Fibroblast of mammary gland (primary cell): ENCODE measurements around the gene TMEM238.
A peak's percentile ranks its signal among the peaks of the same experiment; 100 is the strongest.

Experiments used
- DNase-seq: peaks from one replicate; pipeline ENCODE4 v3.0.0-alpha.2; 2010; ENCODE audit warnings: low read depth
- H3K4me3 ChIP-seq: 2 replicates; pipeline ENCODE4 v1.5.1; 2011; ENCODE audit warnings: low read depth, mild to moderate bottlenecking, low read length, moderate library complexity; ENCODE audit not compliant: control insufficient read depth
- CTCF ChIP-seq: conservative IDR thresholded peaks from 2 replicates; pipeline ENCODE4 v1.5.1; 2011; ENCODE audit warnings: low read depth, low read length, inconsistent platforms; ENCODE audit not compliant: control insufficient read depth, insufficient read depth

TMEM238 gene

GRCh38 chr19:55389386-55390317 is 5.6 kb upstream of the TMEM238 start:
- no peak for DNase-seq
- no peak for TF ChIP-seq CTCF
- H3K4me3 ChIP-seq = no peak overlapping the region

- peak overlapping the region; percentile 99 for H3K4me3 ChIP-seq
- no peak for DNase-seq
- no peak for TF ChIP-seq CTCF
Observed at GRCh38 chr19:55387736-55388497, 3.8 kb upstream of the TMEM238 start.

GRCh38 chr19:55386493-55386971 is 2.4 kb upstream of the TMEM238 start:
- peak overlapping the region; percentile 99 for H3K4me3 ChIP-seq
- no peak for DNase-seq
- no peak for TF ChIP-seq CTCF

- no peak for TF ChIP-seq CTCF
- DNase-seq = peak; percentile 97
- peak within 1 kb of the TSS; percentile 99 for H3K4me3 ChIP-seq
Observed at GRCh38 chr19:55385724-55386492, 1.8 kb upstream of the TMEM238 start, which contains the start of gene RPL28. Gene RPL28, plus strand, starts transcription at chr19:55385932. Its CDS starts 426 bp downstream, at chr19:55386358.

- peak overlapping the region; percentile 99 for H3K4me3 ChIP-seq
- TF ChIP-seq CTCF = no peak
- peak; percentile 95 for DNase-seq
Observed at GRCh38 chr19:55384920-55385723, 1.0 kb upstream of the TMEM238 start.
